Astrocyte of the hippocampus (primary cell): ENCODE data around the gene HES1.
"Not testable (repeated sequence)": the region's sequence is repeated elsewhere in the genome, so short reads cannot be mapped to it uniquely, and the experiment has no call there.

Experiments used
- DNase-seq: peaks from one replicate; pipeline ENCODE4 v3.0.0; 2011; ENCODE audit warnings: low read depth, low spot score

Gene HES1, protein sequence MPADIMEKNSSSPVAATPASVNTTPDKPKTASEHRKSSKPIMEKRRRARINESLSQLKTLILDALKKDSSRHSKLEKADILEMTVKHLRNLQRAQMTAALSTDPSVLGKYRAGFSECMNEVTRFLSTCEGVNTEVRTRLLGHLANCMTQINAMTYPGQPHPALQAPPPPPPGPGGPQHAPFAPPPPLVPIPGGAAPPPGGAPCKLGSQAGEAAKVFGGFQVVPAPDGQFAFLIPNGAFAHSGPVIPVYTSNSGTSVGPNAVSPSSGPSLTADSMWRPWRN

DNA sequence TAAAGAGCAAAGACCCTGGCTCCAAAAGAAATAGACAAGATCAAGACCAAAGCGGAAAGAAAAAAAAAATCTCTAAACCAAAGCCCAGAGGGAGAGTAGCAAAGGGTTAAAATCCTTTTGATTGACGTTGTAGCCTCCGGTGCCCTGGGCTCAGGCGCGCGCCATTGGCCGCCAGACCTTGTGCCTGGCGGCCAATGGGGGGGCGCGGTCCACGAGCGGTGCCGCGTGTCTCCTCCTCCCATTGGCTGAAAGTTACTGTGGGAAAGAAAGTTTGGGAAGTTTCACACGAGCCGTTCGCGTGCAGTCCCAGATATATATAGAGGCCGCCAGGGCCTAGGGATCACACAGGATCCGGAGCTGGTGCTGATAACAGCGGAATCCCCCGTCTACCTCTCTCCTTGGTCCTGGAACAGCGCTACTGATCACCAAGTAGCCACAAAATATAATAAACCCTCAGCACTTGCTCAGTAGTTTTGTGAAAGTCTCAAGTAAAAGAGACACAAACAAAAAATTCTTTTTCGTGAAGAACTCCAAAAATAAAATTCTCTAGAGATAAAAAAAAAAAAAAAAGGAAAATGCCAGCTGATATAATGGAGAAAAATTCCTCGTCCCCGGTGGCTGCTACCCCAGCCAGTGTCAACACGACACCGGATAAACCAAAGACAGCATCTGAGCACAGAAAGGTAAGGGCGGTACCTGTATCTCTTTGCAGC, at the start of gene HES1:
Gene HES1 (plus strand): TSS at position 343 of the 713 bp plus-strand sequence. CDS start 233 bp downstream, at position 576.
- DNase-seq = peak; percentile 99

DNA sequence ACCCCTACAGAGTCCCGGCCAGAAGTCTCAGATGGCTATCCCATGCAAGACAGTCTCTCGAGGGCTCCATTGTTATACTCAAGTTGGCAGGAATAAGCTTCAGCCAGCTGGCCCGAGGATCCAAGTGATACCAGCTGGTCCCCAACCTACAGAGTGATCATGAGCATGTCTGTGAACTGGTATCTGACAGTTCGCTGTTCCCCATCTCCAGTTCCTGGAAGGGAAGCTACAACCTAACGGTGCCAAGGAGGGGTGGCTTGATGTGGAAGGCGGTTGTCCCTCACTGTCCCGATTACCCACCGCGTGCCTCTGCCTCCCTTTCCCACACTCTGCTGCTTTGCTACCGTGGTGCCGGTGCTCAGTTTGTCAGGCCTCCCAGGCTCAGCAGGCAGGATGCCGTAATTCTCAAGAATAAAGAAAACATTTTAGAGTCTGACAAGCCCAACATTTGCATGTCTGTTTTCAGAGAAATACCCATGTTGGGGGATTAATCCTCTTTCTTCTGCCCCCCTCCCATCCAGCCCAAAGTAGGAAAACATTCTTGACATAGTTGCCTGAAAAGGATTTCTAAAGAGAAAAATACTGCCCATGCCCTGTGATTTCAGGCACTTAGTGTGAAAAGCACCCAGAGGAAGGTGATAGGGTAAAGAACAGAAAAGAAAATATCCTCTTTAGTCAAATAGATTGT, 49.4 kb upstream of the HES1 start:
- peak; percentile 91 for DNase-seq

DNA sequence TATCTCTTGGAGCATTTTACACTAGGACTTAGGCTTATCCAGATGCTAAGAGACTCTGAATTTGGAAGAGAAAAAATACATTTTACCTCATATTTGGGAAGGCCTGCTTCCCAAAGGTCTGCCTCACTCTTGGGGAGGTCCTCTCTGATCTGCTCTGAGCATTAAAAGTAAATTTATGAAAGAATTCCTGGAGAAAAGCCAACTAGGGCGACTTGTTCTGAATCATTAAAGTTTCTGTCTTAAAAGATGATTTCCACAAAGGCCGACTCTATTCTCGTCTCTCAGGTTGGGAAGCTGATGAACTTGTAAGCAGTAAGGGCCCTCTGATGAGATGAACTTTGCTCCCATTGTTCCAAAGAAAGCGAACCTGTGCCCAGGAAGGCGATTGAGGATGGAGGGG, 48.7 kb upstream of the HES1 start:
- peak; percentile 48 for DNase-seq

DNA sequence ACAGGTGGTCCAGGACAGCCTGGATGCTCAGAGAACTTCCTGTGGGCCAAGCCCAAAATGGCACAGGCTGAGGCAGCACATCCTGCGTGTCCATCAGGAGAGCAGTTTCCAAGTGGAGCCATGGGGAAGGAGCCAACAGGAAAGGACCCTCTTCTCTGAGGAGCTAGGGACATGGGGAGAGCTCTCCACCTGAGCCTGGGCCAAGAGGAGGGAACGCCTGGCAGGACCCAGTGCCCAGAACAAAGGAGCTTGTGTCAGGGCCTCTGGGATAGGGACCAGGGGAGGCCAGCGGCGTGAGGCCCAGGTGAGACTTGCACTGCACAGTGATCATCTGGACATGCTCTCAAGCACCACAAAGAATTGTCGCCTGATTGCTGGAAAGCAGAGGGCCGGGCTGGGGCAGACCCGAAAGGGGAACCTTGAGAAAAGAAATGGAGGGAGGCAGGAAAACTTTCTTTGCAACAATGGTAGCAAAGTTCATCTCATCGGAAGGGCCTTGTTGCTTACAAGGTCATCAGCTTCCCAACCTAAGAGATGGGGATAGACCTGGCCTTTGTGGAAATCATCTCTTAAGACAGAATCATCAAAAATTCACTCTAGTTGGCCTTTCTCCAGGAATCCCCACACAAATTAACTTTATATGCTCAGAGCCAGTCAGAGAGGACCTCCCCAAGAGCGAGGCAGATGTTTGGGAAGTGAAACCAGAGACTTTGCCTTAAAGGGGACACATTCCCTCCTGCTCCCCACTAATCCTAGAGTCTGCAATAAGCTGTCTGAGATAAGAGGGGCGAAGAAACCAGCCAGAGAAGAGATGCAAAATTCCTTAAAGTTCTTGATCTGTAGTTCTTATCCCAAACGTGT, 47.7 kb upstream of the HES1 start:
- no peak for DNase-seq

DNA sequence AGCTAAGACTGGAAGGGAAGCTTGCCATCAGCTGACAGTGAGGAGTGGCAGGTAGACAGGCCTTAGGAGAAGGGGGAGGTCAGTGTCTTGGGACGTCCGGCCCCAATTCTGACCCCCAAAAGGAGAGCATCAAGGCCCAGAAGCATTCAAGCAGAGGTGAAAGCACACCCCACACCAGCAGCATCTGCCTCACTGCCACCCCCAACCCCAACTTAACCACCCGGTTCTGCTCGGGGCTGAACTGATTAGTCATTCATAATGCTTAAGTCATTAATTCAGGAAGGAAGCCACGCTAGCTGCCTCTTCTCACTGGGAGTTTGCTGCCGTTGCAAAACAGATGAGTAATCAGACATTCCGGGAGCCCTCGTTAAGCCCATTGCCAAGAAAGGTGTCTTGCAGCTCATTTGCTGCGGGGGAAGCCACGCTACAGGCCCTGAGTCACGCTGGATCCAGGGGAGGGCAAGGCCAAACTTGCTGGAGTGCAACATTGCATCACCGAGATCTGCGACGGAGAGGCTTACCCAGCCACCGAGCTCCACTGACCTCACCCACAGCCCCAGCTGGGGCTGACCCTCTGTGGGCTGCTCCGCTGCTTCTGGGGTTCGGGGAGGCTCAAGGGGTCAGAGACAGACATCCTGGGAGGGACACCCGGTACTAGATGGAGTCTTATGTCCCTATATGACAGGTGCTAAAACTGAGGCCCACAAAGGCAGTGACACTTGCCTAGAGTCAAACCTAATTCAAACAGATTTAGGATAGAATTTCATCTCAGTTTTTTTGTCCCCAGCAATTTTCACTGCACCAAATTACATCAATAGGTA, 46.4 kb upstream of the HES1 start:
- peak; percentile 98 for DNase-seq

DNA sequence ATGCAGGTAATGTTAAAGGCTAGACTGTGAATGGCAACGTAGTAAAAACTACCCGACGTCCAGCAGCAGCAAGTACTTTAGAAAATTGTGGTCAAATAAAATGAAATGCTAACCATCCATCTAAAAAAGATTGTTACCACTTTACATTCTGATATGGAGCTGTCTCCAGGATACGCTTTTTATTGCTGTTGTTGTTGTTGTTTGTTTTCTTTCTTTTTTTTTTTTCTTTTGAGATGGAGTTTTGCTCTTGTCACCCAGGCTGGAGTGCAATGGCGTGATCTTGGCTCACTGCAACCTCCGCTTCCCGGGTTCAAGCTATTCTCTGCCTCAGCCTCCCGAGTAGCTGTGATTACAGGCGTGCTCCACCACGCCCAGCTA, 45.8 kb upstream of the HES1 start:
- DNase-seq = not testable (repeated sequence)

DNA sequence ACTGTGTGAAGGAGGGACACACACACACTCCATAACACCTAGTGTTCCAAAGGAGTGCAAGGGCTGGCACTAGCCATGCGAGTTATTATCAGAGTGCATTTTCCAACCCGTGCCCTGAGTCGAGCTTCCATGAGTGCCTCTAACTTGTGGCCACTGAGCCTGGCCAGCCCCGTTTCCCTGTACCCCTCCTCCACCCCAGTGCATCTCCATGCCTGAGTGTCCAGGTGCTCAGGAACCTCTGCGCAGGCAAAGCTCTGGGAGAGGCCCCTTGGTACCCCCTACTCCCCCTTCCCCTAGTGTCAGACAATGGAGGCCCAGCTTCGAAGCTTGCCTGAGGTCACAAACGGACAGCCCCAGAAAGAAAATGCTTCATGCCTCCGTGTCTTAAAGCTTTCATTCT, 45.2 kb upstream of the HES1 start:
- no peak for DNase-seq

DNA sequence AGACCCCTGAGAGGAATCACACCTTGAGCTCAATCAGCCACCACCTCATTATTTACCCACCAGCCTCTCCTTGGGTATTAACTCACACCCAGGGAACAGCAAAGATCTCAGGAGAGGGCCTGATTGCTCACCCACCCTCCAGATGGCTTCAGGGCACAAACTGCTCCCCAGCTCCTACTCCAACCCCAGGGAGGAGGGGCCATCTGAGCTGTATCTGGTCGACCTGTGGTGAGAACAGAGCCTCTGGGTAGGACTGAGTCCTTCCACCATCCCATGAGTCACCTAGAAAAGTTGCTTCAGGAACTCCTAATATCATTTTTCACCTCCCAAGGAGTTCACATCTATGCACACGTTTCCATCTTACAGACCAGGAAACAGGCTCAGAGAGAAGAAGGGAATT, 44.8 kb upstream of the HES1 start:
- peak; percentile 52 for DNase-seq

DNA sequence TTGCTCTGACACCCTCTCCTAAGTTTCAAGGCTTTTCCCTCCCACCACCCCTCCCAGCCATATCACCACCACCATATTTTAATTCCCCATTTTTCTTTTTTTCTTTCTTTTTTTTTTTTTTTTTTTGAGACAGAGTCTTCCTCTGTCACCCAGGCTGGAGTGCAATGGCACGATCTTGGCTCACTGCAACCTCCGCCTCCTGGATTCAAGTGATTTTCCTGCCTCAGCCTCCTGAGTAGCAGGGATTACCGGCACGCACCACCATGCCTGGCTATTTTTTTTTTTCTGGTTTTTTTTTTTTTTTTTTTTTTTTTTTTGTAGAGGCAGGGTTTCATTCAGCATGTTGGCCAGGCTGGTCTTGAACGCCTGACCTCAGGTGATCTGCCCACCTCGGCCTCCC, 44.1 kb upstream of the HES1 start:
- not testable (repeated sequence) for DNase-seq

DNA sequence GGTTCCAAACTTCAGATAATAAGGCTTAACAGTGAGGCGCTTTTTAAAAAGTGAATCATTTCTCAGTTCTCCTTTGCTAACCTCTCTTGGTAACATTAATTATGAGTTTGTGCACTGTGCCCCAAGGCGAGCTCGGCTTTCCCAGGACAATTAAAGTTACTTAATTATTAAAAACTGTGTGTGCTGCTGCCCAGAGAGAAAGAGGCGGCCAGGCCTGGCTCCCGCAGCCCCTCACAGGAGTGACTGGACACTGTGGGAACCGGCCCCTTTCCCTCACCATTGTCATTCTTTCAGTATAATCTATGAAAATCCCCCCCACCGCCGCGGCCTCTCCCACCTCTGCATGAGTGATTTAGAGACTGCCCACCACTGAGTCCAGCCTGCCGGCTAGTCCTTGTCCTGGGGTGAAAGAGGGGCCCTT, 43.1 kb upstream of the HES1 start:
- no peak for DNase-seq

DNA sequence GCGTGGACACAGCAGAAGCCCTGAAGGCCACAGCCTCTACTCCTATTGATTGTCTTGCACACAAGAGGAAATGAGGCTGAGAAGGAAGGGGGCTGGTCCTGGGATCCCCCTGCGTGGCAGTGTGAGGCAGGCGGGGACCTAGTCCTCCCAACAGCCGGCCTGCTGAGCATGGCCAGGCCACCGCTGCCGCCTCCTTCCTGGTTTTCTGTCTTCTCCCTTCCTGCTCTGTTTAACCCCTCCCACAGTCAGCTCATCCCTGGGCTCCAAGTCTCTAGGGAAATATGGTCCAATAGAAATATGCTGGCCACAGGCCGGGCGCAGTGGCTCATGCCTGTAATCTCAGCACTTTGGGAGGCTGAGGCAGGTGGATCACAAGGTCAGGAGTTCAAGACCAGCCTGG, 42.1 kb upstream of the HES1 start:
- no peak for DNase-seq

DNA sequence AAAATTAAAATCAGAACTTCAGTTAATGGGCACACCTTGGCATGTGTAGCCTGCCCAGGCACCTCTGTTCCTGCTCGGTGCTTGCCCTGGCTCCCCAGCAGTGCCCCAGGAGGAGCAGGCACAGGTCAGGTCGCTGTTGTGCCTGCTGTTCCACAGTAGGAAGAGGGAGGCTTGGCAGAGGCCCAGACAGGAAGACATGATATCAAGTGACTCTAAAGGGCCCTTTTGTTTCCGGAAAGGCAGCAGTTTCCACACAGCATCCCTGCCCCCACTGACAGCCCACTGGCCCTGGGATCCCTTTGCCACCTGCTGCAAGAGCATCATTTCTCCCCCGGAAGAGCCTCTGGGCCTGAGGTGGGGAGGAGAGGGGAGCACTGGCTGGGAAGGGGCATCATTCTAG, 40.5 kb upstream of the HES1 start:
- DNase-seq = no peak

DNA sequence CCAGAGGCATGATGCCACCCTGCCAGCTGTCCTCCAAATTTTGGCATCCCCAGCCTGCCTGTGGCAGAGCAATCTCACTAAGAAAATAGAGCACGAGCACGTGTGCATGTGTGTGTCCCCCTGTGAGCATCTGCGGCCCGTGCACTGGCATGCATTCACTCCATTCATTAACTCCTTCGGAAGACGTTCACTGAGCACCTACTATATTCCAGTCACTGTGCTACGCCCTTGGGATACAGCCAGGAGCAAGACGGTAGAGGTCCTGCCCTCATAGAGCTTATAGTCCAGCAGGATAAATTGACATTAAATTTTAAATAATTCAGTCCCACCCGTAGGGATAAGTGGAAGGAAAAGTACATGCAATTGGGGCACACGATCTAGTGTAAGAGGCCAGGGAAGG, 40.0 kb upstream of the HES1 start:
- DNase-seq = no peak

DNA sequence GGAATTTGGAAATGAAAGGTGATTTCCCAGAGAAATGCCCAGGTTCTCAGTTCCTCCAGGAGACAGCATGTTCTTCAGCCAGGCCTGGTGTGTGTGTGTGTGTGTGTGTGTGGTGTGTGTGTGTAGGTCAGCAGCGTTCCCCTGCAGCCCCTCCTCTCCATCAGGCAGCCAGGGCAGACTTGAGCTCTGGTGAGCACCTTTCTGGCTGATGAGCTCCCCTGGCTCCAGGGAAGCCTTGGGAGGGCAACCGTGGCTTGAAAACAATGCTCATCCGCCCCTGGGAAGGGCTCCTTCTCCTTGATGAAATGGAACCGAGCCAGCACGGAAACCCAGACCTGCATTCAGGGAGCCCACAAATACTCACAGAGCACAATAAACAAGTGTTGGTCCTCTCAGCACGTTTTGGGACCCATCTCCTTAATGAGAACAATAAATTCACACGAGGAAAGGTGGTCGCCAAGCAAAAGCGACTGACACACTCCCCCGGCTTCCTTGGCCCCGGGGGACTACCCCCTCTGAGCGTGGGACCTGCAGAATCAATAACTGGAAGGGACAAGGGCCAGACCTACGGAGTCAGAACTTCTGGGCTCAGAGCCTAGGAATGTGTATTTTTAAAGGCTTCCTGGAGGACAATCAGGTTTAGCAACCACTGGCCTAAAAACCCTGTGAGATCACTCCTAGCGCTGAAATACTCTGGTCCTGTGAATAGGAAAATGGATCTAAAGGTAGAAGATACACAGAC, 38.6 kb upstream of the HES1 start:
- peak; percentile 64 for DNase-seq

DNA sequence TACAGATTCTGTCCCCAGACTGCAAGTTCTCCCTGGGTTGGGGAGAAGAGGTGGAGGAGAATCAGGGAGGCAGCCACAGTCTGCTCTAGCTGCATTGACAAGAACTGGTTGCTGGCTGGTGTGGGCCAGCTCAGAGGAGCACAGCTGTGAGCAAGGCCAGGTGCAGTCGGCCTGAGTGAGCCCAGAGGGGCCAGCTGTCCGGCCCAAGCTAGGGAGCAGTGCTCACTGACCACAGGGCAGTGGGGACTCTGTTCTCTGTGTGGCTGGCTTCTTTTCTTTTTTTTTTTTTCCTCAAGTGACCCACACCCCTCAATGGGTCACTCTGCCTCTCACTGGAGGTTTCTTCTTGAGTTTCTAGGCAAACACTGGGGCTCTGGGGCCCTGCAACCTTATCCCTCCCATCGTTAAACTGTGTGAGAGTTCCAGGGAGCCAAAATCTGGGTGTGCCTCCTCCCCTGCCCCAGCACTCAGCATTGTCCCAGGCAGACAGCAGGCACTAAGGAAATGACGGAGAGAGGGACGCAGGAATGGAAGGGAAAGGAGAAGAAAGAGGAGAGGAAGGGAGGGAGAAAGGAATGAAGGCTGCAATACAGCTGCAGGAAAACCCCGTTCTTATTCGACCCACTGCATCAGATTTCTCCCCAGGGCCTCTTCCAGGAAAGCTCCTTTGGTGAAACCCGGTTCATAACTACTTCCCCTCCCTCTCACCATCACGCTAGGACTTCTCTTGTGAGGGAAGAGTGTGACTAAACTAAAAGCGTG, 37.7 kb upstream of the HES1 start:
- peak; percentile 23 for DNase-seq

DNA sequence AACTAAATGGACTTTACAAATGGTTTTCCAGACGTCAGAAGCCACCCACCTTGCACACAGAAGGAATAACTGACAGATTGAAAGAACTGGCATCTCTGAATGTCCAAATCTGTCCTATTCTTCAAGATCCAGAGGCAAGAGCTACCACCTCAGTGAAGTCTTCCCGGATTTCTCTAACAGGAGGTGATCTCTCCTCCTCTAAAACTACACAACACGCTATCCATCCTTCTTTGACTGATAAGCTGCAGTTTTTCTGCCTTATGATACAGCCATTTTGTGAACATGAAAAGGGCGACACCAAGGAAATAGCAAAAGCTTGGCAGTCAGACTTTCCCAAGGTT, 37.1 kb upstream of the HES1 start:
- DNase-seq = no peak

DNA sequence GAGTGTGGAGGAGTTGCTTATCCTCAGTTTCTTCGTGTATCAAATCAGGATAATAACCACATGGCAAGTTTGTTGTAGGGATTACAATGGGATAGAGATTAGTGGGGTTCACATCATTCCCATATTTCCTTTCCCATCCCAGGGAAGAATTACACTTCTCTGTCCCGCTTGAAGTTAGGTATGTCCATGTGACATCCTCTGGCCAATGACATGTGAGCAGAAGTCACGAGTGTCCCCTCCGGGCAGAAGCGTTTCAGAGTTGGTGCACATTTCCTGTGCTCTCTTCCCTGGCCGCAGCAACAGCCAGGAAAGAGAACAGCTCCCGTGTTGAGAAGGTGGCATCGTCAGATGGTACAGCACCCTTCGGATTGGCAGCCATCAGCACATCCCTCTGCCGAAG, 36.7 kb upstream of the HES1 start:
- DNase-seq = no peak

DNA sequence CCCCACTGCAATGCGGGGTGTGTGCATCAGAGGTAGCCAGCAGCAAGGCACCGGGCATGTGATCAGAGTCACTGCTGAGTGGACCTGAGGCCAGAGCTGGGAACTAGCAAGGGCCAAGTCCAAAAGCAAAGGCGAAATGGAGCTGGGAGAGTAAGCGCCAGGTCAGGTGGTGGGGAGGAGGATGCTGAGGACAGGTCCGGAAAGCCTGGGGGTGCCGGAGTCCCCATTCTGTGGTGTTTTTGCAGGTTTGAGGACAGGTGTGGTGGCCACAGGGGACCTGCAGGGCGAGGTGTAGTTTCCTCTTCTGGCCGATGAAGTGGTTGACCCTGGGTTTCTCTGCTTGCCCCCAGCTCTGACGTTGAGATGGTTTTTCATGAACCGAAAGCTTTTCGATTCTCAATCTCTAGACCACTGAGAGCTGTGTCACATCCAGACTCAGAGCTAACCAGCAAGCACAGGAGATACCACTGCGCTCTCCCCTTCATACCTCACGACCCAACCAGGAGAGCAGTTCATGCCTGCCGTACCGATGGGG, 35.0 kb upstream of the HES1 start:
- no peak for DNase-seq
